ENCODE results near the gene TYW3. TPM values are rescaled to one million over a fixed set of nuclear protein-coding genes. Genes with fewer than 3 reads are reported as not detected.
A peak's percentile ranks its signal among the peaks of the same experiment; 100 is the strongest.
"Not testable (repeated sequence)": the region's sequence is repeated elsewhere in the genome, so short reads cannot be mapped to it uniquely, and the experiment has no call there.

The TYW3 gene
- total RNA-seq, 1 donor from 2014 or later, result 7.6 TPM

- Mint-ChIP-seq H3K9me3 (ENCODE audit: unreplicated experiment) (peaks cover 6% of the 10 kb centered on the region), H3K27ac (ENCODE audit: unreplicated experiment) (no peak overlapping the region), H3K36me3 (ENCODE audit: unreplicated experiment) (peaks cover 27% of the 10 kb centered on the region), H3K27me3 (ENCODE audit: unreplicated experiment) (no peaks in the 10 kb centered on the region), H3K4me3 (ENCODE audit: unreplicated experiment) (no peak overlapping the region), H3K4me1 (ENCODE audit: low read depth, unreplicated experiment) (no peaks in the 10 kb centered on the region)
- no peak for TF ChIP-seq CTCF (IDR thresholded peaks at IDR 0.05; ENCODE audit: partially characterized antibody, unreplicated experiment)
- DNase-seq, result no peak
Measured at GRCh38 chr1:74755475-74755874, 22.5 kb downstream of the TYW3 start.

- H3K9me3 Mint-ChIP-seq (ENCODE audit: unreplicated experiment); H3K4me1 Mint-ChIP-seq (ENCODE audit: low read depth, unreplicated experiment); DNase-seq; H3K27me3 Mint-ChIP-seq (ENCODE audit: unreplicated experiment); H3K4me3 Mint-ChIP-seq (ENCODE audit: unreplicated experiment); H3K27ac Mint-ChIP-seq (ENCODE audit: unreplicated experiment): not testable (repeated sequence)
- peaks cover 27% of the 10 kb centered on the region for H3K36me3 Mint-ChIP-seq (ENCODE audit: unreplicated experiment)
Measured at GRCh38 chr1:74756650-74757049, 23.7 kb downstream of the TYW3 start.

GRCh38 chr1:74763807-74764206, 30.9 kb downstream of the TYW3 start:
- no peak for DNase-seq
- no peaks in the 10 kb centered on the region for H3K36me3 Mint-ChIP-seq (ENCODE audit: unreplicated experiment)
- H3K27ac Mint-ChIP-seq (ENCODE audit: unreplicated experiment), result no peak overlapping the region
- H3K27me3 Mint-ChIP-seq (ENCODE audit: unreplicated experiment), result no peaks in the 10 kb centered on the region
- TF ChIP-seq CTCF (IDR thresholded peaks at IDR 0.05; ENCODE audit: partially characterized antibody, unreplicated experiment), result no peak
- no peaks in the 10 kb centered on the region for H3K4me1 Mint-ChIP-seq (ENCODE audit: low read depth, unreplicated experiment)
- H3K4me3 Mint-ChIP-seq (ENCODE audit: unreplicated experiment), result no peak overlapping the region
- H3K9me3 Mint-ChIP-seq (ENCODE audit: unreplicated experiment), result peaks cover 2% of the 10 kb centered on the region

GRCh38 chr1:74766579-74766978, 33.6 kb downstream of the TYW3 start:
- no peaks in the 10 kb centered on the region for H3K36me3 Mint-ChIP-seq (ENCODE audit: unreplicated experiment)
- H3K27me3 Mint-ChIP-seq (ENCODE audit: unreplicated experiment), result no peaks in the 10 kb centered on the region
- no peak for DNase-seq
- no peak overlapping the region for H3K4me3 Mint-ChIP-seq (ENCODE audit: unreplicated experiment)
- TF ChIP-seq CTCF (IDR thresholded peaks at IDR 0.05; ENCODE audit: partially characterized antibody, unreplicated experiment), result no peak
- peaks cover 2% of the 10 kb centered on the region for H3K9me3 Mint-ChIP-seq (ENCODE audit: unreplicated experiment)
- H3K4me1 Mint-ChIP-seq (ENCODE audit: low read depth, unreplicated experiment), result no peaks in the 10 kb centered on the region
- no peak overlapping the region for H3K27ac Mint-ChIP-seq (ENCODE audit: unreplicated experiment)

- no peaks in the 10 kb centered on the region for H3K36me3 Mint-ChIP-seq (ENCODE audit: unreplicated experiment)
- no peak overlapping the region for H3K4me3 Mint-ChIP-seq (ENCODE audit: unreplicated experiment)
- peaks cover 2% of the 10 kb centered on the region for H3K9me3 Mint-ChIP-seq (ENCODE audit: unreplicated experiment)
- no peak for DNase-seq
- no peaks in the 10 kb centered on the region for H3K27me3 Mint-ChIP-seq (ENCODE audit: unreplicated experiment)
- H3K27ac Mint-ChIP-seq (ENCODE audit: unreplicated experiment), result no peak overlapping the region
- peak; percentile 41 for TF ChIP-seq CTCF (IDR thresholded peaks at IDR 0.05; ENCODE audit: partially characterized antibody, unreplicated experiment)
- no peaks in the 10 kb centered on the region for H3K4me1 Mint-ChIP-seq (ENCODE audit: low read depth, unreplicated experiment)
Measured at GRCh38 chr1:74767490-74767889, 34.5 kb downstream of the TYW3 start.
